GM19455 (cell line): ENCODE data around the gene URB1.
"Not testable (repeated sequence)": the region's sequence is repeated elsewhere in the genome, so short reads cannot be mapped to it uniquely, and the experiment has no call there.

Experiments
- ATAC-seq: cut with Tn5 transposase; IDR thresholded peaks from one replicate; pipeline ENCODE4 v1.9.1; 2021; ENCODE audit not compliant: unreplicated experiment

Gene URB1

DNA sequence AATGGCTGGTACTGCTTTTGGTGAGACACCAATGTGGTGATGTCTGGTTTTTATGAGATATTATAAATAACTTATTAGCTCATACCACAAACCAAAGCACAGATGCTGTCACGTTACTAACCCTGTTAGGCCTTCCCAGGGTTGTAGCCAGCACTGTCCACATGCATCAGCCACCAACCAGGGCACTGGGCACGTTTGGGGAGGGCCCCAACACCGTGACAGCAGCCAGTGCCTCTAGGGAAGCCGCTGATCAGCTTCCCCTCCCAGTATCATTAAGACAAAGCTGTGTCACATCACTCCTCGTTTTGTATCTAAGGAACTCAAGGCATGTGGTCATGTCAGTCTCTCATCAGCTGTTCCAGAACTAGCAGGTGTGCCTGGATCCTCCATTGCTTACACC, 13.9 kb downstream of the URB1 start:
- no peak for ATAC-seq

DNA sequence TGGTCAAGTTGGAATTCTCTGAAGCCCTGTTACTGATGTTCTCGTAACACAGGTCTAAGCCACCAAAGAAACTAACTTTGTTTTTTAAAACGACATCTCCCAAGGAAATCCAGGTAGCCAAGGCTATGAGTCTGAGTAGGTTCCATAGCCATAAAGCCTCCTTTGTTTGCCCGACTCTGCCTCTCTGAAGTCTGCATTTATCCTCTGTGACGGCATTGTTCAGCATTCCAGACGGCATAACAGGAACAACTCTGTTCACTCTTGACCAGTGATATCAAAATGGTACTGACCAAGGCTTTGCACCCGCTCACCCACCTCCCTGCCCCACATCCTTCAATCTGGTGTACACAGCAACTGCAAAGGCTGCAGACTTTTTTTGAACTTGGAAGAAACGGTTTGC, 14.8 kb downstream of the URB1 start:
- no peak for ATAC-seq

DNA sequence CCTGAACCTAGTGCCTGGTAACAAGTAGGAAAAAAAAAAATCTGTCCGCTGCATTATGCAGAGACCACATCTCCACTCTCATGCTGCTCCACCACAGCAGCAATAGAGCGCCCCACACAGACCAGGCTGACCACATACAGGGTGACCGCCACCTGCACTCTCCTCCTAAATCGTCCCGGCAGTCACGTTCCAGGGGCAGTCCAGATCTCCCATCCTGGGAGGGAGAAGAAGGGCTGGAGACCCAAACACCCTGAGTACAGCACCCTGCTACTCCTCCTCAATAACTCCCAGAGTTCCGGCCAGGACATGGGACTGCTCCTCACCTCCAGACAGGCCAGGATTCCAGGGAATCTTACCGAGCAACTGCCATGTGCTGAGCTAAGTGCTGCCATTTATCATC, 15.3 kb downstream of the URB1 start:
- no peak for ATAC-seq

GRCh38 chr21:32372755-32373154, 20.1 kb downstream of the URB1 start:
- no peak for ATAC-seq

DNA sequence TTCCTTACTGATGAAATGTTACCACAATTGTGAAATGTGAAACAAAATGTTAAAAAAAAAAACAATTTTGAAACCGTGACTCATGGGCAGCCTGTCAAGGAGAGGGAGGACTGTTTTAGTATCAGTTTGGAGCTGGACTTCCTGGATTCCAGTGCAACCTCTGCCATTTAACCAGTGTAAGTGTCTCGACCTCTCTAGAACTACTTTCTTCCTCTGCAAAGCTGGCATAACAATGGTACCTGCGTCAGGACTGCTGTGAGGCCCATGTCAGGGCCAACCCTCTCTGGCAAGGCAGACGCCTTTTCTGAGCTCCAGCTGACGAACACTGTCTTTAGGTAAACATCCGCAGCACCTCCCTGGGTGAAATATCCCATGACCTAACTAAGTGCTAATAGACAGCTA, 20.9 kb downstream of the URB1 start:
- no peak for ATAC-seq

DNA sequence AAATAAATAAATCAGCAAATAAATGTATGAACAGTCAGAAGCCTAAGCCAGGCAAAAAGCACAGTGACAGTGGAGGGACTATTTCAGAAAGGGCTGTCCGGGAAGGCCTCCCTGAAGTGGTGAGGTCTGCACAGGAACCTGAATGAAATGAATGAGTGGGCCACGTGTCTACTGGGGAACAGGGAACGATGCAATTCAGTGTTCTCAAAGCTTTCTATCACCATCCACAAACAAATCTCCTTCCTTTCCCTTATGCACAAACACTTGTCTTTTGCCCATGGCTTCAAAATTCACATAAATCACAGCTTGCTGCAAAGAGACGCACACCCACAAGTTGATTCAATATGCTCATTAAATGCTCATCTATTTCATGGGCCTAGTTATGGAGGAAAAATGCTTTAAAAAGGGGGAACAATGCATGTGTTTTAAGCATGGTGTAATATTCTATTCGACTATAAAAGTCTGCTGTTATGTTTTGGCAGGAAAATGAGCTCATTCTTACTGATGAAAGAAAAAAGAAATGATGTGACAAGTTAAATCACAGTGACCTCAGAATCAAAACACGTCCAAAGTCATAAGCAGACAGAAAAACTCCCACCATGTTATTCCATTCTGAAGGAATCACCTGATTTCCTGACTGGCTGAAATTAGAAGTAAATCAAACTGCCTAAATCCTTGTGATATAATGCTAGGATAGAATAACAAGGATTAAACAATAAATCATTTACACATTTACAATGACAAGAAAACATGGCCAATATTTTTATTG, 21.6 kb downstream of the URB1 start:
- ATAC-seq: no peak

DNA sequence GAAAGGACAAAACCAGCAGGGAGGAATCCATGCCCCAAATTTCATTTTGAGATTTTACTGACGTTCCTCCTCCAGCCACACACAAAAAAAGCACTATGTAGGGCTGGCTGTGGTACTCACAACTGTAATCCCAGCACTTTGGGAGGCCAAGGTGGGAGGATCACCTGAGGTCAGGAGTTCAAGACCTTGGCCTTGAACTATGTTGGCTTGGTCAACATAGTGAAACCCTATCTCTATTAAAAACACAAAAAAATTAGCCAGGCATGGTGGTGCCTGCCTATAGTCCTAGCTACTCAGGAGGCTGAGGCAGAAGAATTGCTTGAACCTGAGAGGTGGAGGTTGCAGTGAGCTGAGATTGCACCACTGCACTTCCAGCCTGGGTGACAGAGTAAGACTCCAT, 23.9 kb downstream of the URB1 start:
- ATAC-seq: not testable (repeated sequence)

GRCh38 chr21:32368386-32368785, 24.4 kb downstream of the URB1 start:
- no peak for ATAC-seq

GRCh38 chr21:32367158-32367557, 25.7 kb downstream of the URB1 start:
- no peak for ATAC-seq

DNA sequence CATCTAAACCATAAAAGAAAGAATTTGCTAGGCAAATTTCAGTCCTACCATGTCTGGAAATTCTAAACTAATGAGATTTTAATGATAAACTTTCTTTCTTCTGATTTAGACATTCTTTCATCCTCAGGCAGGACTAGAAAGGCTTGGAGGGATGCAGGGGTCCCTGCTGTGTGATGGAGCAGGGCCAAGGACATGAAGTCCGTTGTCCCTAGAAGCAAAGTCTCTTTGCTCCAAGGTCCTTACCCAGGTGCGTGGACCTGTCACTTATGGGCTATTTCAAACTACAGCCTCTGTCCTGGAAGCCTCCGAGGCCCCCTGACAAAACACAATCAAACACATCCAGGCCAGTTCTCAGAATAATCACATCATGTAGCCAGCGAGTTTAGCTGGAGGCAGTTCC, 26.6 kb downstream of the URB1 start:
- ATAC-seq: no peak

DNA sequence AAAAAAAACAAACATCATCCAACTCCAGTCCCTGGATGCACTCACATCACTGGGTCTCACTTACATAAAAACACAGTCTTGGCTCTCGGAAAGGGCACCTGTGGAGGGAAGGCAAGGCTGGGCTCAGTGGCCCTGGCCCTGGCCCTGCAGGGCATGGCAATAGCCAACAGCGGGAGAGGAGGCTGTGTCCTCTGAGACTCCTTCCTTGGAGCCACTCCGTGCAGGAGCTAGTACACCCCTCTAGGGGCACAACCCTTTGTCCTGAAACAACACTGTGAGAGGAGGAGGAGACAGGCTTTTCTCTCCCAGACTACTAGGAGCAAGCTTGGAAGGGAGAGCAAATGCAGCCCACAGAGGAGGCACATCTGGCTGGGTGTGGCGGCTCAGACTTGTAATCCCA, 28.0 kb downstream of the URB1 start:
- ATAC-seq: no peak

DNA sequence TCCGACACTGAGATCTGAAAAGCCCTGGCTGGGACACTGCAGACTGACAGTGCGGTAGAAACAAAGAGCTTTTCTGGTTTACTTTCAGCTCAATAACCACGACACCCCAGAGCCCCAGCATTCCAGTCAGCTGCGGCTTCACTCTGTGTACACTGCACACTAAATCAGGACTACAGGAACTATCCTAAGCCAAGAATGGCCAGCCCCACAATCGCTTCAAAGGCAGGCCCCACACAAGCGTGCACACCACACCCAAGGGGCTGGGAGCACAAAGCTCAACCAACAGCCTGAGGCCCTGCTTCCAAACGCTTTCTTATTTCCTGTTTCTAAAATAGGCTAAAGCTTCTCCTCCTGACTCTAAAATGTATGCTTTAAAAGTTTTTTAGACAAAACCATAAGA, 28.4 kb downstream of the URB1 start:
- ATAC-seq: no peak

GRCh38 chr21:32360401-32360975, 32.3 kb downstream of the URB1 start:
- ATAC-seq: no peak

DNA sequence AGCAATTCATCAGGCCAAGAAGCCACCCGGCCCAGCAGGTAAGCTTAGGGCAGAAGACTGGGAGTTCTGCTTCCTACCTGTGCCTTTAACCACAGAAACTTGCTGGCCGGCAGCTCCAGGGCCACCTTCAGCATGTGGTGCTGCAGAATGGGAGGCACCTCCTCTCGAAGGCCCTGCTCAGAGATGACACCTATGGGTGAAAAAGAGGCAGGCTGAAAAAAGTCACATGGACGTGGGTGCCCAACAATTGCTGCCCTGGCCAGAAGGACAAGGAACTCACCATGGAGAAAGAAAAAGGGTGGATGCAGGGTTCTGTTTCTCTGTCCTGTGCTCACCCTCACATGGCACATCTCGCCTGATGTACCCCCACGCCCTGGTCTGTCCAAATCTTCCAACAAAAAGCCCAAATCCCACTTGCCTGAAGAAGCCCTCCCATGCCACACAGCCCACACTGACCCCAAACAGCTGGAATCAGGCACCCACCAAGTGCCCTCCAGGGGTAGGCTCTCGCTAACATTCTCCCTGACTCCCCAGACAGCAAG, 33.0 kb downstream of the URB1 start:
- ATAC-seq: no peak

GRCh38 chr21:32356874-32357395, 35.9 kb downstream of the URB1 start:
- ATAC-seq: no peak

DNA sequence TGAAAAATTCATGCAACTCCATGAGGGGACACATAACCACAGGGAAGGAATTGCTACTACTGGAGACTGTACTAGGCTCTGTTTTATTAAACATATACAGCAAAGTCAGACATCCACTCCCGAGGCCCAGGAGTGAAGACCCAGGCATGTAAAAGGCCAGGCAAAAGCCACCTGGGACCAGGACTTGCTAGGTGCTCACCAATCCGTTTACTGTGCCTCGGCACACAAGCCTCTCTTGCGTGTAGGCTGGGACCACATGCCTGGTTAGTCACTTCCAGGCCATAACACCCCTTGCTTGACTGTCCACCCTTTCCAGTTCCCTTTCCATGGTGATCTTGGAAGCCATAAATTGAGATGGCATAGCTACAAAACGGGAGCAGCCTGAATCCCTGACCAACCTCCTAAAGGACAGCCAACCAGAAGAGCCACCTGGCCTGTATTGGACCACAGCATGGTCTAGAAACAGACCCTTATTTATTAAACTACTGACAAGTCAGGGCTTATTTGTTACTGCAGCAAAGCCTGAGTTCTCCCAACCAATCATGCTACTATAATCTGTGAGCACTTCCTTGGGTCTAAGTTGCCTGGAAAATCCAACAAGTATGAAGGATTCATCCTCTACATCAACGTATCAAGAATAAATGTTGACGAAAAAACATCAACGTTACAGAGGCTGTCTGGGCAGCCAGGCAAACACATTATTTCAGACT, 39.7 kb downstream of the URB1 start:
- ATAC-seq: no peak

- ATAC-seq: no peak
These were observed 40.3 kb downstream of the URB1 start for GRCh38 chr21:32352526-32352925.

- ATAC-seq: no peak
These were observed 41.4 kb downstream of the URB1 start for GRCh38 chr21:32351428-32351827.

GRCh38 chr21:32350981-32351380, 41.8 kb downstream of the URB1 start:
- no peak for ATAC-seq

DNA sequence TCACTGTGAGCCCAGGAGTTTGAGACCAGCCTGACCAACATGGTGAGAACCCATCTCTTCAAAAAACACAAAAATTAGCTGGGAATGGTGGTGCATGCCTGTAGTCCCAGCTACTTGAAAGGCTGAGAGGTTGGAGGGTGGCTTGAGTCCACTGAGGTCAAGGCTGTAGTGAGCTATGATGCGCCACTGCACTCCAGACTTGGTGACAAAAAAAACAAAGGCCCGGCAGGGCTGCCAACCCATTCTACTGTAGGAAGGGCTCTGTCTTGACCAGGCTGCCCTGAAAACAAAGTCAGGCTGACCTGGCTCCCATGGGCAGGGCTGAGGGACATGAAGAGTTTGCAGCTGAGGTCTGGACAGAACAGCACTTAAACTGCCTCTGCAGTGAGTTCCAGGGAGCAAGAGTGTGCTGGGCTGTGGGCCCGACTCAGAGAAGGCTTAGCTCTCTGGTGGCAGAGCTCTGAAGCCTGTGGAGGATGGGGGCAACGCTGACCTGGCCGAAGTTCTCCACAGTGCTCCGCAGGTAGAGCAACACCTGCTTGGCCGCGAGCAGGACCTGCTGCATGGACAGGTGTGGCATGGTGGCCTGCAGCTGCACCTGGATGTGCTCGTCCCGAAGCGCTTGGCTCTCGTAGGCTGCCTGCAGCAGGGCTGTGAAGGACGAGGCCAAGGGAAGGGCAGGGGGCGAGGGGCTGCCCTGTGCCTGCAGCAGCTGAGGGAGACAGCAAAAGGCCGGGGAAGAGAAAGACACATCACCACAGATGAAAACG, 42.4 kb downstream of the URB1 start:
- ATAC-seq: no peak

GRCh38 chr21:32349333-32349944, 43.4 kb downstream of the URB1 start:
- ATAC-seq: no peak
